K562 (cell line): ENCODE measurements around the gene RUNX1.

ENCODE experiments used
- CREM ChIP-seq: IDR thresholded peaks from 2 replicates; pipeline ENCODE4 v1.6.1; 2014; ENCODE audit warnings: antibody characterized with exemption, low read depth
- EZH2 ChIP-seq: IDR thresholded peaks from 2 replicates; pipeline ENCODE4 v1.6.1; 2012; ENCODE audit warnings: low read depth, mild to moderate bottlenecking, inconsistent platforms, low read length, borderline replicate concordance
- FOS ChIP-seq: IDR thresholded peaks from 3 replicates; pipeline ENCODE4 v1.6.1; 2011; ENCODE audit not compliant: insufficient read length; ENCODE audit errors: extremely low read depth
- FOXA3 ChIP-seq, 2 experiments: fragments of 450-650 bp in 1 of 2; sonication (generic) in 1 of 2; formaldehyde crosslinking; IDR thresholded peaks in 1 of 2; conservative IDR thresholded peaks in 1 of 2; 2 replicates each; pipeline versions ENCODE4 v1.4.0 to v1.8.0; 2020 to 2022; ENCODE audit warnings: mild to moderate bottlenecking in 2 of 2, missing genetic modification reagents in 1 of 2
- HNRNPK ChIP-seq: fragments of 200-400 bp; formaldehyde crosslinking; IDR thresholded peaks from one replicate; pipeline ENCODE4 v1.6.1; 2018; ENCODE audit warnings: mild to moderate bottlenecking, low read depth, low read length; ENCODE audit not compliant: poor library complexity, severe bottlenecking
- NFATC3 ChIP-seq: fragments of 450-650 bp; IDR thresholded peaks from 2 replicates; pipeline ENCODE4 v1.6.1; 2017; ENCODE audit warnings: mild to moderate bottlenecking
- RAD21 ChIP-seq, 2 experiments: fragments of 250-450 bp in 1 of 2; fragments of 450-650 bp in 1 of 2; sonication (Bioruptor Pico) in 1 of 2; formaldehyde crosslinking in 1 of 2; IDR thresholded peaks in 1 of 2; conservative IDR thresholded peaks in 1 of 2; 2 replicates each; pipeline versions ENCODE4 v1.4.0 to v1.8.0; 2020 to 2022; ENCODE audit warnings: mild to moderate bottlenecking in 2 of 2, moderate library complexity in 1 of 2
- RBM15 ChIP-seq: fragments of 200-400 bp; formaldehyde crosslinking; IDR thresholded peaks from 2 replicates; pipeline ENCODE4 v1.6.1; 2018; ENCODE audit warnings: mild to moderate bottlenecking, low read length, moderate library complexity; ENCODE audit not compliant: insufficient read depth
- RBM39 ChIP-seq: fragments of 200-400 bp; formaldehyde crosslinking; optimal IDR thresholded peaks from 2 replicates; pipeline ENCODE3; 2018; ENCODE audit warnings: low read depth, low read length
- RERE ChIP-seq: sonication (generic); formaldehyde crosslinking; IDR thresholded peaks from 2 replicates; pipeline ENCODE4 v1.8.0; 2023; ENCODE audit warnings: missing genetic modification reagents, mild to moderate bottlenecking, borderline replicate concordance
- RUNX1 ChIP-seq: sonication (generic); IDR thresholded peaks from 2 replicates; pipeline ENCODE4 v1.6.1; 2016; ENCODE audit warnings: antibody characterized with exemption, low read depth
- ZMIZ1 ChIP-seq, 2 experiments: fragments of 150-350 bp in 1 of 2; IDR thresholded peaks; 2 replicates each; pipeline ENCODE4 v1.6.1; 2012 to 2016; ENCODE audit warnings: low read depth in 2 of 2, low read length in 2 of 2, mild to moderate bottlenecking in 1 of 2, moderate library complexity in 1 of 2
- ZNF3 ChIP-seq: fragments of 250-450 bp; sonication (Bioruptor Pico); IDR thresholded peaks from 2 replicates; pipeline ENCODE4 v1.5.0; 2021; ENCODE audit warnings: mild to moderate bottlenecking, moderate library complexity

- TF ChIP-seq HNRNPK = no peak
- TF ChIP-seq RBM39 = no peak
- no peak for TF ChIP-seq ZMIZ1 (IDR thresholded peaks at IDR 0.05; ENCODE audit: low read depth in 2 of 2, low read length in 2 of 2)
- TF ChIP-seq RAD21 (CRISPR knock-in tag; conservative IDR thresholded peaks at IDR 0.05 in 1 of 2, IDR thresholded peaks at IDR 0.05 in 1 of 2) = no peak
- TF ChIP-seq EZH2 = no peak
- no peak for TF ChIP-seq FOS
- TF ChIP-seq ZNF3 (CRISPR knock-in tag) = no peak
- TF ChIP-seq CREM = no peak
- TF ChIP-seq RERE = no peak
- no peak for TF ChIP-seq NFATC3
- TF ChIP-seq RBM15 = no peak
- TF ChIP-seq FOXA3 (CRISPR knock-in tag; conservative IDR thresholded peaks at IDR 0.05 in 1 of 2, IDR thresholded peaks at IDR 0.05 in 1 of 2) = no peak
- TF ChIP-seq RUNX1 = no peak
Measured at GRCh38 chr21:34914239-34914638, 134.9 kb downstream of the RUNX1 start.
